K562 (cell line): ENCODE data around the gene TF. TPM values are rescaled to one million over a fixed set of nuclear protein-coding genes. Genes with fewer than 3 reads are reported as not detected.
A peak's percentile ranks its signal among the peaks of the same experiment; 100 is the strongest.

ENCODE experiments used
- ATAC-seq: fragments of 200-7000 bp; cut with Tn5 transposase; 3 replicates; pipeline ENCODE4 v1.9.1; 2020; ENCODE audit warnings: moderate library complexity
- BruUV-seq: library from RNA; stranded (reverse); fragments of 400-500 nt; replicated peaks from 2 replicates; lab custom pipeline; 2021; lab: Mats Ljungman, UMichigan
- CTCF ChIA-PET: fragments of 300-600 bp; formaldehyde crosslinking; extraction: SDS; loops from one replicate; lab custom pipeline; 2021; ENCODE audit warnings: low intra/inter-chr PET ratio; lab: Yijun Ruan, JAX
- POLR2A ChIA-PET: fragments of 300-600, 350-650 bp; sonication (Branson Sonifier 250); formaldehyde crosslinking; extraction: SDS; loops from one replicate; lab custom pipeline; 2021; ENCODE audit warnings: antibody characterized with exemption, inconsistent platforms; lab: Yijun Ruan, JAX
- DNase-seq, 4 experiments: peaks; one replicate each; pipeline versions ENCODE4 v3.0.0 to v3.0.0-alpha.2; 2011 to 2018; ENCODE audit warnings: low spot score in 3 of 4, mixed read lengths in 3 of 4; ENCODE audit errors: extremely low read depth in 1 of 4
- FAIRE-seq: peaks from 2 replicates; lab custom pipeline; 2011; peaks lifted over from hg19 to GRCh38; lab: Jason Lieb, UNC
- H2AFZ ChIP-seq: 2 replicates; pipeline ENCODE4 v1.6.0; 2011; ENCODE audit warnings: low read depth, low read length, control low read depth, inconsistent platforms
- H3K27ac ChIP-seq: fragments of 200-600 bp; 3 replicates; pipeline ENCODE4 v1.8.0; 2011; ENCODE audit warnings: low read depth, mild to moderate bottlenecking, control low read depth, inconsistent platforms, low read length, moderate library complexity, mixed read lengths; ENCODE audit errors: extremely low read depth
- H3K27me3 ChIP-seq, 2 experiments: fragments of 300-600 bp in 1 of 2; 2 replicates in 1 of 2; 3 replicates in 1 of 2; pipeline versions ENCODE4 v1.6.0 to v1.8.0; 2011; ENCODE audit warnings: inconsistent platforms in 2 of 2, low read length in 2 of 2, mild to moderate bottlenecking in 1 of 2, mixed read lengths in 1 of 2, moderate library complexity in 1 of 2; ENCODE audit not compliant: control insufficient read depth in 2 of 2, insufficient read depth in 2 of 2
- H3K36me3 ChIP-seq: fragments of 300-600 bp; 3 replicates; pipeline ENCODE4 v1.8.0; 2011; ENCODE audit warnings: mild to moderate bottlenecking, low read length, inconsistent platforms; ENCODE audit not compliant: control insufficient read depth, insufficient read depth
- H3K4me1 ChIP-seq, 2 experiments: fragments of 200-600 bp in 1 of 2; replicated peaks in 1 of 2; 2 replicates in 1 of 2; 3 replicates in 1 of 2; pipeline versions ENCODE4 v1.5.1 to v1.8.0; 2011; ENCODE audit warnings: inconsistent platforms in 2 of 2, low read length in 2 of 2, mild to moderate bottlenecking in 1 of 2, mixed read lengths in 1 of 2, moderate library complexity in 1 of 2; ENCODE audit not compliant: control insufficient read depth in 2 of 2, insufficient read depth in 2 of 2
- H3K4me2 ChIP-seq: 2 replicates; pipeline ENCODE4 v1.6.1; 2011; ENCODE audit warnings: low read length, control low read depth, inconsistent platforms, mixed read lengths; ENCODE audit not compliant: insufficient read depth
- H3K4me3 ChIP-seq: fragments of 200-600 bp; sonication (generic), shearing (Covaris generic); 2 replicates; pipeline ENCODE4 v1.5.1; 2016; ENCODE audit warnings: control low read depth, inconsistent platforms
- H3K79me2 ChIP-seq: fragments of 200-600 bp; 3 replicates; pipeline ENCODE4 v1.8.0; 2011; ENCODE audit warnings: low read length, inconsistent platforms; ENCODE audit not compliant: control insufficient read depth, insufficient read depth
- H3K9ac ChIP-seq, 2 experiments: 2 replicates each; pipeline versions ENCODE4 v1.6.0 to v1.6.1; 2011; ENCODE audit warnings: low read depth in 2 of 2, low read length in 2 of 2, control low read depth in 1 of 2, inconsistent platforms in 1 of 2, mild to moderate bottlenecking in 1 of 2, mixed read lengths in 1 of 2; ENCODE audit not compliant: insufficient read depth in 1 of 2
- H3K9me1 ChIP-seq: one replicate; pipeline ENCODE4 v1.6.0; 2011; ENCODE audit warnings: inconsistent platforms, mild to moderate bottlenecking, low read length, moderate library complexity; ENCODE audit not compliant: control insufficient read depth, insufficient read depth
- H3K9me3 ChIP-seq: replicated peaks from 2 replicates; pipeline ENCODE4 v1.5.1; 2011; ENCODE audit warnings: low read depth, low read length, inconsistent platforms; ENCODE audit not compliant: control insufficient read depth, insufficient read depth
- H4K20me1 ChIP-seq: replicated peaks from 2 replicates; pipeline ENCODE4 v1.6.1; 2011; ENCODE audit warnings: low read length, inconsistent platforms, mixed read lengths; ENCODE audit not compliant: control insufficient read depth, insufficient read depth
- COPS2 ChIP-seq: fragments of 450-650 bp; conservative IDR thresholded peaks from 2 replicates; pipeline ENCODE4 v1.6.1; 2016; ENCODE audit warnings: mild to moderate bottlenecking, moderate library complexity
- CREM ChIP-seq: IDR thresholded peaks from 2 replicates; pipeline ENCODE4 v1.6.1; 2014; ENCODE audit warnings: antibody characterized with exemption, low read depth
- HDAC6 ChIP-seq: IDR thresholded peaks from 2 replicates; pipeline ENCODE4 v1.6.1; 2012; ENCODE audit warnings: low read depth, mild to moderate bottlenecking, control low read depth, inconsistent platforms, low read length, moderate library complexity
- HSF4 ChIP-seq: fragments of 250-450 bp; sonication (Bioruptor Pico); IDR thresholded peaks from 2 replicates; pipeline ENCODE4 v2.1.2; 2022; ENCODE audit warnings: mild to moderate bottlenecking, moderate library complexity, borderline replicate concordance
- LCOR ChIP-seq: sonication (generic); formaldehyde crosslinking; IDR thresholded peaks from 2 replicates; pipeline ENCODE4 v1.8.0; 2022; ENCODE audit warnings: mild to moderate bottlenecking, missing genetic modification reagents
- NCOA4 ChIP-seq: fragments of 450-650 bp; IDR thresholded peaks from 2 replicates; pipeline ENCODE4 v1.6.1; 2018; ENCODE audit warnings: mild to moderate bottlenecking; ENCODE audit not compliant: partially characterized antibody
- NR1H2 ChIP-seq: sonication (generic); formaldehyde crosslinking; IDR thresholded peaks from 2 replicates; pipeline ENCODE4 v1.4.0; 2020; ENCODE audit warnings: mild to moderate bottlenecking, missing genetic modification reagents
- NUFIP1 ChIP-seq: fragments of 450-650 bp; IDR thresholded peaks from 2 replicates; pipeline ENCODE4 v1.6.1; 2018; ENCODE audit not compliant: partially characterized antibody
- PHB2 ChIP-seq: fragments of 450-650 bp; IDR thresholded peaks from 2 replicates; pipeline ENCODE4 v1.6.1; 2017; ENCODE audit warnings: low read depth
- PYGO2 ChIP-seq: fragments of 450-650 bp; IDR thresholded peaks from 2 replicates; pipeline ENCODE4 v1.6.1; 2016; ENCODE audit warnings: mild to moderate bottlenecking, missing genetic modification characterization, moderate library complexity, missing compliant biosample characterization
- SNRNP70 ChIP-seq: fragments of 200-400 bp; formaldehyde crosslinking; optimal IDR thresholded peaks from 2 replicates; pipeline ENCODE3; 2017; ENCODE audit warnings: low read depth, low read length
- ZC3H4 ChIP-seq: sonication (generic); formaldehyde crosslinking; IDR thresholded peaks from 2 replicates; pipeline ENCODE4 v1.9.0; 2021; ENCODE audit warnings: missing genetic modification reagents, borderline replicate concordance
- ZC3H8 ChIP-seq: fragments of 450-650 bp; IDR thresholded peaks from 2 replicates; pipeline ENCODE4 v1.6.1; 2017
- ZNF174 ChIP-seq: fragments of 250-450 bp; sonication (Bioruptor Pico); IDR thresholded peaks from 2 replicates; pipeline ENCODE4 v1.4.0; 2020; ENCODE audit warnings: mild to moderate bottlenecking
- ZNF232 ChIP-seq: sonication (generic); formaldehyde crosslinking; IDR thresholded peaks from 2 replicates; pipeline ENCODE4 v1.8.0; 2022; ENCODE audit warnings: mild to moderate bottlenecking, missing genetic modification reagents
- ZNF431 ChIP-seq: sonication (generic); formaldehyde crosslinking; IDR thresholded peaks from 2 replicates; pipeline ENCODE4 v1.8.0; 2022; ENCODE audit warnings: mild to moderate bottlenecking, missing genetic modification reagents
- ZNF507 ChIP-seq: conservative IDR thresholded peaks from 2 replicates; pipeline ENCODE4 v1.6.1; 2017; ENCODE audit warnings: missing genetic modification characterization, missing compliant biosample characterization
- WGBS: fragments of 100-300 bp; shearing (Covaris generic); methylation state at CpG from one replicate; pipeline ENCODE4 v1.1.6; 2016; ENCODE audit warnings: low coverage, mixed read lengths; ENCODE audit not compliant: insufficient coverage; ENCODE audit errors: missing lambda C conversion rate; 5-methylcytosine and 5-hydroxymethylcytosine counted together
- in situ Hi-C: fragments of 300-500 bp; cut with MboI; formaldehyde crosslinking; loops from 4 replicates; pipeline ENCODE4 v1.15.0; 2018; ENCODE audit warnings: inconsistent platforms, mixed read lengths
- intact Hi-C: fragments of 100-400 bp; cut with micrococcal nuclease; formaldehyde crosslinking; loops from 2 replicates; pipeline ENCODE4 v1.14.2; 2022
- polyA plus RNA-seq, 8 experiments: library from polyadenylated mRNA; depleted of rRNA in 4 of 8; stranded (reverse) in 5 of 8; unstranded in 3 of 8; fragments of >200 nt; fragmentation: Nextera tagmentation in 2 of 8; fragmentation: Illumina TruSeq in 1 of 8; extraction: Ambion mirVana in 2 of 8; extraction: Trizol in 1 of 8; gene quantifications; 2 replicates each; pipeline versions ENCODE4 v1.2.1 to v1.2.3, GENCODE V29; 2011 to 2014; ENCODE audit warnings: inconsistent platforms in 1 of 8, missing spikeins in 1 of 8
- total RNA-seq, 7 experiments: library from RNA; depleted of rRNA in 6 of 7; stranded (reverse); fragments of >200 nt in 6 of 7; fragmentation: Illumina TruSeq in 2 of 7; extraction: Trizol in 2 of 7; gene quantifications; 2 replicates each; pipeline versions ENCODE4 v1.2.1 to v1.2.3, GENCODE V29; 2011 to 2021; ENCODE audit warnings: low replicate concordance in 1 of 7
- TF ChIP-seq, protein P1 (sequence below): fragments of 450-650 bp; conservative IDR thresholded peaks from 2 replicates; pipeline ENCODE4 v1.6.1; 2016; ENCODE audit warnings: missing genetic modification characterization, low read depth, mild to moderate bottlenecking, missing compliant biosample characterization, moderate library complexity
- TF ChIP-seq, protein P2 (sequence below): fragments of 250-450 bp; sonication (Bioruptor Pico); IDR thresholded peaks from 2 replicates; pipeline ENCODE4 v1.5.0; 2021; ENCODE audit warnings: mild to moderate bottlenecking, borderline replicate concordance
- TF ChIP-seq, protein P3 (sequence below): fragments of 250-450 bp; sonication (Bioruptor Pico); IDR thresholded peaks from 2 replicates; pipeline ENCODE4 v1.9.0; 2021; ENCODE audit warnings: mild to moderate bottlenecking

The TF gene
- total and polyA plus RNA-seq, 9 of the 15 experiments (the other 6 are each of a cell fraction or from before 2014, with no cell fraction given): 0.09 to 9.2 (median 3.1) TPM

DNA sequence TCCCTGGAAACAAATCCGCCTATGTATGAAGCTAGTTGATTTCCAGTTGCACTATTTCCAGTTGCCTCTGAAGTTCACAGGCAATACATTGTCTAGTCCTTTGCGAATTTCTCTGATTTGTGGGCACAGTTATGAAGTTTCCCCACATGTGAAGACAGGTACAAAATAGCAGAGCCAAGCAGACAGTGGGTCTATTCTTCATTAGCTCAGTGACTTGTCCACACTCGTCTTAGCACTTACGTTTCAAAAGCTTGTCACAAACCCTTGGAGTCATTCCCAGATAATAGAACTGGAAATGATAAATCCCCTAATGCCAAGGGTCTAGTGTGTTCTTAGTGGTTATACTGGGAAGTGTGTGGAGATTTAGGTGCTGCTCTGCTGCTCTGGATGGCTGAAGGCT is 73.9 kb downstream of the TF start:
- Histone ChIP-seq H3K36me3 (peaks cover 93% of the 10 kb centered on the region), H3K4me1 (peaks cover 0 to 4% of the 10 kb centered on the region in 2 experiments; a peak in 2 of 5 replicates)
- CTCF ChIA-PET: interaction anchor here (2.5 kb wide), 1 partner anchor 108 kb away, joined by 24 read pairs; no protein-coding TSS in a partner anchor

More for the DNA sequence above, 73.9 kb downstream of the TF start:
- no peak overlapping the region for H2AFZ ChIP-seq
- 93% methylated on average over 4 of the region's 4 CpGs for WGBS
- H3K4me2 ChIP-seq: no peak overlapping the region
- in situ Hi-C loops (loop anchor here (5.0 to 25.0 kb wide), 4 partner anchors 107 to 1083 kb away; partner anchors contain the start of genes ANAPC13, CEP63 and TMEM108), intact Hi-C loops (no loop called here)
- H3K9ac ChIP-seq: no peak overlapping the region
- no peaks in the 10 kb centered on the region for H3K9me3 ChIP-seq
- H3K4me3 ChIP-seq: no peak overlapping the region
- H3K79me2 ChIP-seq: no peaks in the 10 kb centered on the region
- no peaks in the 10 kb centered on the region for H3K9me1 ChIP-seq
- ATAC-seq (no peak), FAIRE-seq (no peak), DNase-seq (no peak)
- no peaks in the 10 kb centered on the region for H3K27me3 ChIP-seq
- TSS peak; percentile 35 for BruUV-seq
- POLR2A ChIA-PET: no interaction called here
- H3K27ac ChIP-seq: no peak overlapping the region
- TF ChIP-seq NUFIP1 (no peak), ZNF507 (tag) (no peak), ZC3H8 (no peak), PYGO2 (tag) (no peak), NR1H2 (no peak), ZNF232 (CRISPR knock-in tag) (no peak), SNRNP70 (no peak), PHB2 (no peak), HDAC6 (no peak), COPS2 (no peak), ZNF174 (CRISPR knock-in tag) (no peak), ZC3H4 (no peak), NCOA4 (no peak), CREM (no peak), HSF4 (CRISPR knock-in tag) (no peak), LCOR (no peak), ZNF431 (CRISPR knock-in tag) (no peak)
- TF ChIP-seq, protein P1, sequence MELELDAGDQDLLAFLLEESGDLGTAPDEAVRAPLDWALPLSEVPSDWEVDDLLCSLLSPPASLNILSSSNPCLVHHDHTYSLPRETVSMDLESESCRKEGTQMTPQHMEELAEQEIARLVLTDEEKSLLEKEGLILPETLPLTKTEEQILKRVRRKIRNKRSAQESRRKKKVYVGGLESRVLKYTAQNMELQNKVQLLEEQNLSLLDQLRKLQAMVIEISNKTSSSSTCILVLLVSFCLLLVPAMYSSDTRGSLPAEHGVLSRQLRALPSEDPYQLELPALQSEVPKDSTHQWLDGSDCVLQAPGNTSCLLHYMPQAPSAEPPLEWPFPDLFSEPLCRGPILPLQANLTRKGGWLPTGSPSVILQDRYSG (tag): no peak
- TF ChIP-seq, protein P2, sequence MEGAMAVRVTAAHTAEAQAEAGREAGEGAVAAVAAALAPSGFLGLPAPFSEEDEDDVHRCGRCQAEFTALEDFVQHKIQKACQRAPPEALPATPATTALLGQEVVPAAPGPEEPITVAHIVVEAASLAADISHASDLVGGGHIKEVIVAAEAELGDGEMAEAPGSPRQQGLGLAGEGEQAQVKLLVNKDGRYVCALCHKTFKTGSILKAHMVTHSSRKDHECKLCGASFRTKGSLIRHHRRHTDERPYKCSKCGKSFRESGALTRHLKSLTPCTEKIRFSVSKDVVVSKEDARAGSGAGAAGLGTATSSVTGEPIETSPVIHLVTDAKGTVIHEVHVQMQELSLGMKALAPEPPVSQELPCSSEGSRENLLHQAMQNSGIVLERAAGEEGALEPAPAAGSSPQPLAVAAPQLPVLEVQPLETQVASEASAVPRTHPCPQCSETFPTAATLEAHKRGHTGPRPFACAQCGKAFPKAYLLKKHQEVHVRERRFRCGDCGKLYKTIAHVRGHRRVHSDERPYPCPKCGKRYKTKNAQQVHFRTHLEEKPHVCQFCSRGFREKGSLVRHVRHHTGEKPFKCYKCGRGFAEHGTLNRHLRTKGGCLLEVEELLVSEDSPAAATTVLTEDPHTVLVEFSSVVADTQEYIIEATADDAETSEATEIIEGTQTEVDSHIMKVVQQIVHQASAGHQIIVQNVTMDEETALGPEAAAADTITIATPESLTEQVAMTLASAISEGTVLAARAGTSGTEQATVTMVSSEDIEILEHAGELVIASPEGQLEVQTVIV (CRISPR knock-in tag): no peak
- TF ChIP-seq, protein P3, sequence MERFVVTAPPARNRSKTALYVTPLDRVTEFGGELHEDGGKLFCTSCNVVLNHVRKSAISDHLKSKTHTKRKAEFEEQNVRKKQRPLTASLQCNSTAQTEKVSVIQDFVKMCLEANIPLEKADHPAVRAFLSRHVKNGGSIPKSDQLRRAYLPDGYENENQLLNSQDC (CRISPR knock-in tag): no peak
- peaks cover 5% of the 10 kb centered on the region; the same call in 1 of the 2 replicates for H4K20me1 ChIP-seq
